K562 (cell line): Measurements from ENCODE around the gene LRP1-AS.

Source experiments
- CREB5 ChIP-seq: fragments of 250-450 bp; sonication (Bioruptor Pico); IDR thresholded peaks from 2 replicates; pipeline ENCODE4 v1.5.0; 2020; ENCODE audit warnings: mild to moderate bottlenecking
- EZH2 ChIP-seq: IDR thresholded peaks from 2 replicates; pipeline ENCODE4 v1.6.1; 2012; ENCODE audit warnings: low read depth, mild to moderate bottlenecking, inconsistent platforms, low read length, borderline replicate concordance
- JUND ChIP-seq, 2 experiments: IDR thresholded peaks; 2 replicates in 1 of 2; 3 replicates in 1 of 2; pipeline ENCODE4 v1.6.1; 2011; ENCODE audit warnings: borderline replicate concordance in 2 of 2, low read depth in 2 of 2, low read length in 2 of 2, improper control_type of control experiment in 1 of 2, missing biosample characterization in 1 of 2, missing genetic modification characterization in 1 of 2, missing genetic modification reagents in 1 of 2

- TF ChIP-seq CREB5 (CRISPR knock-in tag) (no peak), JUND (IDR thresholded peaks at IDR 0.05; ENCODE audit: borderline replicate concordance, low read depth, low read length) (no peak), JUND (tag; IDR thresholded peaks at IDR 0.05; ENCODE audit: borderline replicate concordance, low read depth, low read length) (no peak), EZH2 (no peak)
Observed at GRCh38 chr12:57134949-57135348, 12.5 kb downstream of the LRP1-AS start.
